ENCODE measurements around the gene PCID2.

- TF ChIP-seq GATA2 (IDR thresholded peaks at IDR 0.05; ENCODE audit: low read depth, low read length) (no peak), GATA3 (IDR thresholded peaks at IDR 0.05; ENCODE audit: low read depth, low read length) (no peak)
These were observed 61.3 kb downstream of the PCID2 start for GRCh38 chr13:113147206-113147605.

Measured in SH-SY5Y (cell line).